Uterus (tissue), 2 donors: Measurements from ENCODE around the gene CAMTA1.

Source experiments
- POLR2A ChIP-seq, 2 donors: fragments of 450-650 bp; IDR thresholded peaks; one replicate each; pipeline ENCODE4 v1.6.1; 2016; ENCODE audit warnings: antibody characterized with exemption in 2 of 2, mild to moderate bottlenecking in 1 of 2, moderate library complexity in 1 of 2
- TF ChIP-seq, protein P1 (sequence below), 4 experiments: fragments of 200-600 bp in 2 of 4; fragments of 450-650 bp in 2 of 4; sonication (generic) in 2 of 4; IDR thresholded peaks; one replicate each; pipeline ENCODE4 v1.5.1; 2016 to 2019; ENCODE audit warnings: antibody characterized with exemption in 4 of 4, mild to moderate bottlenecking in 2 of 4, moderate library complexity in 1 of 4

DNA sequence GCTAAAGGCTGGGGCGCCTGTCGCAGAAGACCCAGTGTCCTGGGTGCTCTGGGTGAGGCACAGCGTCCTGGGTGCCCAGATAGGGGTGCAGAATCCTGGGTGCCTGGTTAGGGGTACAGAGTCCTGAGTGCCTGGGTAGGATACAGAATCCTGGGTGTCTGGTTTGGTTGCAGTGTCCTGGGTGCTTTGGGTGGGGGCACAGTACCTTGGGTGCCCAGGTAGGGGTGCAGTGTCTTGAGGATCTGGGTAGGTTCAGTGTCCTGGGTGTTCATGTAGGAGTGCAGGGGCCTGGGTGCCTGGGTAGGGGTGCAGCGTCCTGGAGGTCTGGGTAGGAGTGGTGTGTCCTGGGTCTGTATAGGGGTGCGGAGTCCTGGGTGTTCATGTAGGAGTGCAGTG, 178.7 kb downstream of the CAMTA1 start:
- TF ChIP-seq, protein P1, sequence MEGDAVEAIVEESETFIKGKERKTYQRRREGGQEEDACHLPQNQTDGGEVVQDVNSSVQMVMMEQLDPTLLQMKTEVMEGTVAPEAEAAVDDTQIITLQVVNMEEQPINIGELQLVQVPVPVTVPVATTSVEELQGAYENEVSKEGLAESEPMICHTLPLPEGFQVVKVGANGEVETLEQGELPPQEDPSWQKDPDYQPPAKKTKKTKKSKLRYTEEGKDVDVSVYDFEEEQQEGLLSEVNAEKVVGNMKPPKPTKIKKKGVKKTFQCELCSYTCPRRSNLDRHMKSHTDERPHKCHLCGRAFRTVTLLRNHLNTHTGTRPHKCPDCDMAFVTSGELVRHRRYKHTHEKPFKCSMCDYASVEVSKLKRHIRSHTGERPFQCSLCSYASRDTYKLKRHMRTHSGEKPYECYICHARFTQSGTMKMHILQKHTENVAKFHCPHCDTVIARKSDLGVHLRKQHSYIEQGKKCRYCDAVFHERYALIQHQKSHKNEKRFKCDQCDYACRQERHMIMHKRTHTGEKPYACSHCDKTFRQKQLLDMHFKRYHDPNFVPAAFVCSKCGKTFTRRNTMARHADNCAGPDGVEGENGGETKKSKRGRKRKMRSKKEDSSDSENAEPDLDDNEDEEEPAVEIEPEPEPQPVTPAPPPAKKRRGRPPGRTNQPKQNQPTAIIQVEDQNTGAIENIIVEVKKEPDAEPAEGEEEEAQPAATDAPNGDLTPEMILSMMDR (IDR thresholded peaks at IDR 0.05): no peak
- TF ChIP-seq POLR2A (IDR thresholded peaks at IDR 0.05): no peak
